ENCODE measurements around the gene SLC35F4.

SLC35F4 gene

DNA sequence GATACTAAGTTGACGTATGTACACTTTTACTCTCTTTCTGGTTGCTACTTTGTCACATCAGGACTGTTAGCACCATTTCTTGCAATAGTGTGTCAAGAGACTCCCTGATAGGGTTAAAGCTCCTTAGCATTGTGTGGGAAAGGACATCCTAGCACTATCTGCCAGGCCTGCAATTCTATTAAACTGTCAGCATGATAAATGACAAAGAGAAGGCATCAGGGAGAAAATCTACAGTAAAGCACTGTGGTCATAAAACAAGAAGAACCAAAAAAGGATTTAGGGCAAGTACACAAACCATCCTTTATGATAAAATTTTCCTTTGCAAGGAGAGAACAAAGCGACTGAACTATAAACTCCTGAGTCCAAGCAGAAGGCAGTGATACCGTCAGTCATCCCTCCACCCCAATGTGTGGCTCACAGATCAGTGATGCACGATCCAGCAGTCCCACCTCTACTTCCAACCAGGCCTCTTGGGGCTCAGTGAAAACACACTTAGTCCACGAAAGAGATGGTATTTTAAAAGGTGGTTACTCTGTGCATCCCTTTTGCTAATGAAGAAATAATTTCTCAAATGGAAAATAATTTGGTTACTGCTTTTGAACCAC lies 31.4 kb upstream of the SLC35F4 start:
- TF ChIP-seq, protein P1, sequence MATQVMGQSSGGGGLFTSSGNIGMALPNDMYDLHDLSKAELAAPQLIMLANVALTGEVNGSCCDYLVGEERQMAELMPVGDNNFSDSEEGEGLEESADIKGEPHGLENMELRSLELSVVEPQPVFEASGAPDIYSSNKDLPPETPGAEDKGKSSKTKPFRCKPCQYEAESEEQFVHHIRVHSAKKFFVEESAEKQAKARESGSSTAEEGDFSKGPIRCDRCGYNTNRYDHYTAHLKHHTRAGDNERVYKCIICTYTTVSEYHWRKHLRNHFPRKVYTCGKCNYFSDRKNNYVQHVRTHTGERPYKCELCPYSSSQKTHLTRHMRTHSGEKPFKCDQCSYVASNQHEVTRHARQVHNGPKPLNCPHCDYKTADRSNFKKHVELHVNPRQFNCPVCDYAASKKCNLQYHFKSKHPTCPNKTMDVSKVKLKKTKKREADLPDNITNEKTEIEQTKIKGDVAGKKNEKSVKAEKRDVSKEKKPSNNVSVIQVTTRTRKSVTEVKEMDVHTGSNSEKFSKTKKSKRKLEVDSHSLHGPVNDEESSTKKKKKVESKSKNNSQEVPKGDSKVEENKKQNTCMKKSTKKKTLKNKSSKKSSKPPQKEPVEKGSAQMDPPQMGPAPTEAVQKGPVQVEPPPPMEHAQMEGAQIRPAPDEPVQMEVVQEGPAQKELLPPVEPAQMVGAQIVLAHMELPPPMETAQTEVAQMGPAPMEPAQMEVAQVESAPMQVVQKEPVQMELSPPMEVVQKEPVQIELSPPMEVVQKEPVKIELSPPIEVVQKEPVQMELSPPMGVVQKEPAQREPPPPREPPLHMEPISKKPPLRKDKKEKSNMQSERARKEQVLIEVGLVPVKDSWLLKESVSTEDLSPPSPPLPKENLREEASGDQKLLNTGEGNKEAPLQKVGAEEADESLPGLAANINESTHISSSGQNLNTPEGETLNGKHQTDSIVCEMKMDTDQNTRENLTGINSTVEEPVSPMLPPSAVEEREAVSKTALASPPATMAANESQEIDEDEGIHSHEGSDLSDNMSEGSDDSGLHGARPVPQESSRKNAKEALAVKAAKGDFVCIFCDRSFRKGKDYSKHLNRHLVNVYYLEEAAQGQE (IDR thresholded peaks at IDR 0.05; ENCODE audit: insufficient read depth in 1 of 2, low read depth in 2 of 2, low read length in 2 of 2) = no peak
- no peak for TF ChIP-seq FOXP2 (optimal IDR thresholded peaks at IDR 0.05; ENCODE audit: borderline replicate concordance, extremely low read depth, extremely low read length, insufficient read depth)
- no peak for TF ChIP-seq SIN3A (IDR thresholded peaks at IDR 0.05; ENCODE audit: borderline replicate concordance, insufficient read depth, low read length)
- TF ChIP-seq TAF1 (IDR thresholded peaks at IDR 0.05; ENCODE audit: borderline replicate concordance, insufficient read depth, low read length) = no peak
- no peak for TF ChIP-seq POLR2AphosphoS5 (IDR thresholded peaks at IDR 0.05; ENCODE audit: low read depth, low read length)

DNA sequence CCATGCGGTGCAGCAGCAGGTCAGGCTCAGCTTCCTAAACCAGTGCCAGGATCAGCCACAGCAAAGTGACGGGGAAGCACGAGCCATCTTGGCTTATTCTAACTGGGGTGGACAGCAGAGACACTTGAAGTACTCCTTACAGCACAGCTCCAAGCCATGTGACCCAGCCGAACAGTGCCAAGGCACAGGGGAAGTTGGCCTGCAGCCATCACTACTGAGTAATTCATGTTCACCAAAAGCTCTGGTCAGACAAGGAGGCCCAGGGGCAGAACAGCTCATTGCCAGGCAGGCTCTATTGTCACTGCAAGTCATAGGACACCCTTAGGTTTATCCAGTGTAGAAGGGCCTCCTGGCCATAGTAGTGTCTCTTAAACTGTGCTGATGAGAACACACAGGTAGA lies 23.4 kb upstream of the SLC35F4 start:
- no peak for TF ChIP-seq POLR2AphosphoS5 (IDR thresholded peaks at IDR 0.05; ENCODE audit: low read depth, low read length)
- TF ChIP-seq, protein P1 (IDR thresholded peaks at IDR 0.05; ENCODE audit: insufficient read depth in 1 of 2, low read depth in 2 of 2, low read length in 2 of 2) = no peak
- TF ChIP-seq TAF1 (IDR thresholded peaks at IDR 0.05; ENCODE audit: borderline replicate concordance, insufficient read depth, low read length) = no peak
- TF ChIP-seq FOXP2 (optimal IDR thresholded peaks at IDR 0.05; ENCODE audit: borderline replicate concordance, extremely low read depth, extremely low read length, insufficient read depth) = no peak
- no peak for TF ChIP-seq SIN3A (IDR thresholded peaks at IDR 0.05; ENCODE audit: borderline replicate concordance, insufficient read depth, low read length)

DNA sequence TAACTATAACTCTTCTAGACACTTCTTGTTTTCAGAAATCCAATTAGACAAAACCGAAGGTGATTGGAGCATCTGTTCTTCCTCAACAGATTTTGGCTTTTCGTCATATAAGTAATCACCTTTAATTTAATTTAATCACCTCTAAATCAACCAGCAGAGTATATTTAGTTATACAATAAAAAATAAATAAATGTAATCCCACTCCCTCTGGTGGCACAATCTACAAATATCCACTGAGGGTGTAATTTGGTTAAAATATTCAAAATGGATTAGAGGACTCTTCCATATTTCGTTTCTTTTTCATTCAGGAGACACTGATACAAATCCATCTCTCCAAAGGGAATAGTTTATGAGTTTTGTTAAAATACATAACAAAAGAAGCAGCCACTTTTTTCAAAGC lies 18.3 kb upstream of the SLC35F4 start:
- no peak for TF ChIP-seq TAF1 (IDR thresholded peaks at IDR 0.05; ENCODE audit: borderline replicate concordance, insufficient read depth, low read length)
- TF ChIP-seq, protein P1 (IDR thresholded peaks at IDR 0.05; ENCODE audit: insufficient read depth in 1 of 2, low read depth in 2 of 2, low read length in 2 of 2) = no peak
- TF ChIP-seq POLR2AphosphoS5 (IDR thresholded peaks at IDR 0.05; ENCODE audit: low read depth, low read length) = no peak
- TF ChIP-seq SIN3A (IDR thresholded peaks at IDR 0.05; ENCODE audit: borderline replicate concordance, insufficient read depth, low read length) = no peak
- TF ChIP-seq FOXP2 (optimal IDR thresholded peaks at IDR 0.05; ENCODE audit: borderline replicate concordance, extremely low read depth, extremely low read length, insufficient read depth) = no peak

DNA sequence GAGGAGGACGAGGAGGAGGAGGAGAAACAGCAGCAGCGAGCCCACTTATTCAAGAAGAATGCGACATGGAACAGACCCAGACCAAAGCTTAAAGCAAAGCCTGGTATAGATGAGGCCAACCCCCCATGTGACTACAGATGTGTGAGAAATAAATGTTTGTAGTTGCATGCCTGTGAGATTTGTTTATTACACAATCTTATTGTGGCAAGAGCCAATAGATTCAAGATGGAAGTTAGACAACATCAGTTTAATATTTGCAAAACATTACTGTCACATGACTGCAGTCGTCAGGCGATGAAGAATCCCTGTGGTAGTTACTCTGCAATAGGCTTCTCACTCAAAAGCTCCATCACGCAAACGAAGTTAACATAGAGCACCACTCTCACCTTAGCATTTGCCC lies 17.2 kb upstream of the SLC35F4 start:
- TF ChIP-seq SIN3A (IDR thresholded peaks at IDR 0.05; ENCODE audit: borderline replicate concordance, insufficient read depth, low read length) (no peak), TAF1 (IDR thresholded peaks at IDR 0.05; ENCODE audit: borderline replicate concordance, insufficient read depth, low read length) (no peak), POLR2AphosphoS5 (IDR thresholded peaks at IDR 0.05; ENCODE audit: low read depth, low read length) (no peak)
- TF ChIP-seq, protein P1 (IDR thresholded peaks at IDR 0.05; ENCODE audit: insufficient read depth in 1 of 2, low read depth in 2 of 2, low read length in 2 of 2) = no peak

DNA sequence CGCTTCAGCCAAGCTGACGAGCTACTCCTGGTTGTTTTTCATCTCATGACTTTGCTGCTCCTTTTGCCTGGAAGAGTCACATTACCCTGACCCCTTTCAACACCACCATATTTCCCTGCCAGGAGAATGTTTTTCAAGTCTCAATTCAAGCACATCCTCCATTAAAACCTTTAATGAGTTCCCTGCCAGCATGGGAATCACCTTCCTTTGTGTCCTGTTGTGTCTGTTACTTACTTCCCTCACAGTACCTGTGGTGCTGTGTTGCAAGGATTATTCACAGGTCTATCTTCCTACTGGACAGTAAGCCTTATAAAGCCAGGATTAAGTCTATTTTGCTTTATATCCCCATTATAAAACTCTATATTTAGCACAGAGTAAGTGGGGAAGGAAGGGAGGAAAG lies 13.6 kb upstream of the SLC35F4 start:
- TF ChIP-seq TAF1 (IDR thresholded peaks at IDR 0.05; ENCODE audit: borderline replicate concordance, insufficient read depth, low read length) (no peak), FOXP2 (optimal IDR thresholded peaks at IDR 0.05; ENCODE audit: borderline replicate concordance, extremely low read depth, extremely low read length, insufficient read depth) (no peak), SIN3A (IDR thresholded peaks at IDR 0.05; ENCODE audit: borderline replicate concordance, insufficient read depth, low read length) (no peak), POLR2AphosphoS5 (IDR thresholded peaks at IDR 0.05; ENCODE audit: low read depth, low read length) (no peak)
- TF ChIP-seq, protein P1 (IDR thresholded peaks at IDR 0.05; ENCODE audit: insufficient read depth in 1 of 2, low read depth in 2 of 2, low read length in 2 of 2) = no peak

Measured in PFSK-1 (cell line).